Mesendoderm (in vitro differentiated cells): ENCODE data around the gene CHML.

ENCODE experiments used
- DNase-seq: peaks from one replicate; pipeline ENCODE4 v3.0.0; 2013
- H2AK5ac ChIP-seq: 2 replicates; pipeline ENCODE4 v1.6.1; 2013; ENCODE audit warnings: low read length, inconsistent platforms
- H2BK120ac ChIP-seq: 2 replicates; pipeline ENCODE4 v1.6.1; 2013; ENCODE audit warnings: low read depth, mild to moderate bottlenecking, low read length, moderate library complexity, mixed read lengths
- H2BK15ac ChIP-seq: replicated peaks from 2 replicates; pipeline ENCODE4 v1.6.1; 2013; ENCODE audit warnings: low read depth, mild to moderate bottlenecking, moderate library complexity
- H2BK5ac ChIP-seq: 2 replicates; pipeline ENCODE4 v1.6.1; 2013; ENCODE audit warnings: low read length, inconsistent platforms
- H3K18ac ChIP-seq: 2 replicates; pipeline ENCODE4 v1.6.1; 2013; ENCODE audit warnings: mild to moderate bottlenecking, low read length, mixed read lengths
- H3K23ac ChIP-seq: one replicate; pipeline ENCODE4 v1.6.1; 2013; ENCODE audit warnings: low read length
- H3K27ac ChIP-seq: 2 replicates; pipeline ENCODE4 v1.5.1; 2013; ENCODE audit warnings: low read depth, mild to moderate bottlenecking, inconsistent platforms, low read length, moderate library complexity
- H3K27me3 ChIP-seq: 2 replicates; pipeline ENCODE4 v1.6.1; 2013; ENCODE audit warnings: low read length, control low read depth, mild to moderate bottlenecking, inconsistent platforms; ENCODE audit not compliant: insufficient read depth, poor library complexity
- H3K36me3 ChIP-seq: 2 replicates; pipeline ENCODE4 v1.6.1; 2013; ENCODE audit warnings: low read length, inconsistent platforms; ENCODE audit not compliant: control insufficient read depth, insufficient read depth
- H3K4ac ChIP-seq: one replicate; pipeline ENCODE4 v1.6.1; 2013; ENCODE audit warnings: low read depth, mild to moderate bottlenecking, low read length, moderate library complexity
- H3K4me1 ChIP-seq: 2 replicates; pipeline ENCODE4 v1.6.1; 2013; ENCODE audit warnings: low read depth, low read length, inconsistent platforms; ENCODE audit not compliant: control insufficient read depth
- H3K4me2 ChIP-seq: 2 replicates; pipeline ENCODE4 v1.6.1; 2013; ENCODE audit warnings: low read length
- H3K4me3 ChIP-seq: 2 replicates; pipeline ENCODE4 v1.5.1; 2013; ENCODE audit warnings: mild to moderate bottlenecking, low read length
- H3K56ac ChIP-seq: one replicate; pipeline ENCODE4 v1.6.1; 2013; ENCODE audit warnings: low read length
- H3K79me1 ChIP-seq: 2 replicates; pipeline ENCODE4 v1.6.1; 2013; ENCODE audit warnings: low read length, inconsistent platforms
- H3K79me2 ChIP-seq: 2 replicates; pipeline ENCODE4 v1.6.1; 2013; ENCODE audit warnings: mild to moderate bottlenecking, low read length; ENCODE audit not compliant: control insufficient read depth, insufficient read depth
- H3K9ac ChIP-seq: 2 replicates; pipeline ENCODE4 v1.6.1; 2013; ENCODE audit warnings: low read length, inconsistent platforms
- H4K5ac ChIP-seq: one replicate; pipeline ENCODE4 v1.6.1; 2013; ENCODE audit warnings: low read length
- H4K8ac ChIP-seq: one replicate; pipeline ENCODE4 v1.6.1; 2013; ENCODE audit warnings: low read depth, mild to moderate bottlenecking, control low read depth, low read length, moderate library complexity
- WGBS: extraction: QIAGEN DNeasy Blood & Tissue Kit; methylation state at CpG from one replicate; pipeline ENCODE4 v1.1.7; 2013; ENCODE audit warnings: low lambda C conversion rate, missing lambda C conversion rate; ENCODE audit not compliant: insufficient coverage; ENCODE audit errors: extremely low coverage; 5-methylcytosine and 5-hydroxymethylcytosine counted together

Gene CHML

DNA sequence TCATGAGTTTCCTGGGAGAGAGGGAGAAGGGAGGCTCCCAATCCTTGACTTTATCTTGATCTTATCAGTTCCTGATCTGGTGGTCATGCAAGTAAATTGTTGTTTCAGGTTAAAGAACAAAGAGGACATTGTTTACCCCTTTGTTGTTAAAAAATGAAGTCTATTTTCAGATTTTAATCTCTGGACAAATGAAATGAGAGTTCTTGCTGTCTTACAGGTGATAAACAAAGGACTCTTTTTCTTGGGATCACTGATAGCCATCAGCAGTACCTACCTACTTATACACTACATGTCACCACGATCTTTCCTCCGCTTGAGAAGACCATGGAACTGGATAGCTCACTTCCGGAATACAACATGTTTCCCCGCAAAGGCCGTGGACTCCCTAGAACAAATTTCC, 48.4 kb downstream of the CHML start:
- H2BK120ac ChIP-seq, result no peak overlapping the region
- H2BK5ac ChIP-seq, result no peak overlapping the region
- H3K27ac ChIP-seq, result no peak overlapping the region
- H3K4ac ChIP-seq, result no peak overlapping the region
- H2AK5ac ChIP-seq, result no peak overlapping the region
- no peak overlapping the region for H3K18ac ChIP-seq
- no peak overlapping the region for H3K56ac ChIP-seq
- H3K27me3 ChIP-seq, result no peaks in the 10 kb centered on the region
- H3K23ac ChIP-seq, result no peak overlapping the region
- peaks cover 2% of the 10 kb centered on the region for H3K4me1 ChIP-seq
- H4K8ac ChIP-seq, result no peak overlapping the region
- DNase-seq, result no peak
- H3K4me2 ChIP-seq, result no peak overlapping the region
- no peaks in the 10 kb centered on the region for H3K79me2 ChIP-seq
- H4K5ac ChIP-seq, result no peak overlapping the region
- no peak overlapping the region for H2BK15ac ChIP-seq
- H3K9ac ChIP-seq, result no peak overlapping the region
- H3K79me1 ChIP-seq, result no peaks in the 10 kb centered on the region
- no peak overlapping the region for H3K4me3 ChIP-seq
- H3K36me3 ChIP-seq, result no peaks in the 10 kb centered on the region
- WGBS, result no CpG with 5 or more reads among the region's 5 CpGs

DNA sequence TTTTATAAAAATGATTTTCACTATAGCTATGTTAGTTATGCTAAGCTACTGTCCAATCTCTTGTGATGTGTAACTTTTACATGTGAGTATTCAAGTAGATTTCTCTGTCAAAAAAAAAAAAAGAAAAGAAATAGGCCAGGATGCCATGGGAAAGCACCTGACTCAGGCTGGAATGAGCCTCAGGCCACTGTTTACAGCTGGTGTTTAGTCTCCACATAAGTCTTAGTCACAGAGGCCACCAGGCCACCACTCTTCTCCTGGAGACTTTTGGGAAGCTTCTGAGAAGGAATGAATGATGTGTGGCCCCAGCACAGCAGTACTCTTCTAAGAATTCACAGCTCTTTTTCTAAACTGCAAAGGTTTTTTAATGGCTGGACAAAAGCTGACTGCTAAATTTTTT, 48.9 kb downstream of the CHML start:
- Histone ChIP-seq H3K4me2 (no peak overlapping the region), H3K56ac (no peak overlapping the region), H3K4ac (no peak overlapping the region), H3K9ac (no peak overlapping the region), H2BK5ac (no peak overlapping the region), H4K5ac (no peak overlapping the region), H3K4me1 (peaks cover 2% of the 10 kb centered on the region), H2AK5ac (no peak overlapping the region), H4K8ac (no peak overlapping the region), H3K79me1 (no peaks in the 10 kb centered on the region), H3K27ac (no peak overlapping the region), H2BK15ac (no peak overlapping the region), H3K18ac (no peak overlapping the region), H3K4me3 (no peak overlapping the region), H3K23ac (no peak overlapping the region), H3K27me3 (no peaks in the 10 kb centered on the region), H2BK120ac (no peak overlapping the region), H3K79me2 (no peaks in the 10 kb centered on the region), H3K36me3 (no peaks in the 10 kb centered on the region)
- DNase-seq, result peak; percentile 62

DNA sequence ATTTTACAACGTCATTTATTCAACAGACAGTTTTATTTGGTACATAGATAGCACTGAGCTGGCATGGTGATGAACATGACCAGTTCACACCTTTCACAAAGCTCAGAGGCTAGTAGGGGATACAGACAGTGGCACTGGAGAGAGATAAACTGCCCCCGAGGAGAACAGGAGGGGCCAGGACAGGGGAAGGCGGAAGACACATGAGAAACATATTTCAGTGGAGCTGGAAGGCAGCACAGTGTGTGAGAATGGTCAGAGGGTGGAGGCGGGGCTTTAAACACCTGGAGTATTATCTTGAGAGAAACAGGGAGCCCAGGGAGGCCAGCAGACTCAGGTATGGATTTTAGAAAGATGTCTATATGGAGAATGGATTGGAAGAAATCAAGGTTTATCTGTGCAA, 49.5 kb downstream of the CHML start:
- no peak overlapping the region for H3K4me3 ChIP-seq
- H4K5ac ChIP-seq, result no peak overlapping the region
- no peak overlapping the region for H3K56ac ChIP-seq

More for the DNA sequence above, 49.5 kb downstream of the CHML start:
- no peaks in the 10 kb centered on the region for H3K36me3 ChIP-seq
- H2AK5ac ChIP-seq, result no peak overlapping the region
- H2BK5ac ChIP-seq, result no peak overlapping the region
- no peak overlapping the region for H3K4ac ChIP-seq
- no peak overlapping the region for H4K8ac ChIP-seq
- H3K27me3 ChIP-seq, result no peaks in the 10 kb centered on the region
- H2BK15ac ChIP-seq, result no peak overlapping the region
- H3K4me2 ChIP-seq, result no peak overlapping the region
- H3K18ac ChIP-seq, result no peak overlapping the region
- no peak overlapping the region for H2BK120ac ChIP-seq
- no CpG with 5 or more reads among the region's 4 CpGs for WGBS
- H3K9ac ChIP-seq, result no peak overlapping the region
- no peaks in the 10 kb centered on the region for H3K79me1 ChIP-seq
- H3K4me1 ChIP-seq, result peaks cover 2% of the 10 kb centered on the region
- no peak for DNase-seq
- H3K23ac ChIP-seq, result no peak overlapping the region
- H3K79me2 ChIP-seq, result no peaks in the 10 kb centered on the region
- no peak overlapping the region for H3K27ac ChIP-seq
